Liver (tissue), 3 donors: ENCODE results near the gene DCHS2.
A peak's percentile ranks its signal among the peaks of the same experiment; 100 is the strongest.

Experiments
- RAD21 ChIP-seq, 2 donors: IDR thresholded peaks; 2 replicates each; pipeline ENCODE4 v1.6.1; 2016; ENCODE audit warnings: antibody characterized with exemption in 2 of 2, mild to moderate bottlenecking in 2 of 2
- TF ChIP-seq, protein P1 (sequence below): fragments of 150-350 bp; IDR thresholded peaks from 2 replicates; pipeline ENCODE4 v1.5.1; 2017; ENCODE audit warnings: improper control_type of control experiment, low read depth, low read length; ENCODE audit not compliant: missing input control
- donor health status: healthy.
- donor health status: healthy.

DNA sequence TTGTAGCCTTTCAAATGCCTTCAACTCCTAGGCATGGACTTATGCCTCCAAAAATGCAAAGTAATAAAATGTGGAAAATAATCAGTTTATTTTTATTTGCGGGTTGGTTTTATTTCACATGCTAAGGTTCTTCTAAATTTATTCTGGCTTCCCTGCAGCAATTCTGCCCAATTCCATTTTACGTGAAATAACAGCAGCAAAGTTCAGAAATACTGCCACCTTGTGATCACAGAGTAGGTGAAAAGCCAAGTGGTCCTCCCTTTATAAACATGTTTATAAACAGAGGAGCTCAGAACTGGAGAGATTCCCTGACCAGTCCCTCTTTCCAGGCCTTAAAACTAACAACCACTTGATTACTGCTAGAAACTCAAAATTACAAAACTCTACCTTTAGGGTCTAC lies 14.7 kb upstream of the DCHS2 start:
- TF ChIP-seq, protein P1, sequence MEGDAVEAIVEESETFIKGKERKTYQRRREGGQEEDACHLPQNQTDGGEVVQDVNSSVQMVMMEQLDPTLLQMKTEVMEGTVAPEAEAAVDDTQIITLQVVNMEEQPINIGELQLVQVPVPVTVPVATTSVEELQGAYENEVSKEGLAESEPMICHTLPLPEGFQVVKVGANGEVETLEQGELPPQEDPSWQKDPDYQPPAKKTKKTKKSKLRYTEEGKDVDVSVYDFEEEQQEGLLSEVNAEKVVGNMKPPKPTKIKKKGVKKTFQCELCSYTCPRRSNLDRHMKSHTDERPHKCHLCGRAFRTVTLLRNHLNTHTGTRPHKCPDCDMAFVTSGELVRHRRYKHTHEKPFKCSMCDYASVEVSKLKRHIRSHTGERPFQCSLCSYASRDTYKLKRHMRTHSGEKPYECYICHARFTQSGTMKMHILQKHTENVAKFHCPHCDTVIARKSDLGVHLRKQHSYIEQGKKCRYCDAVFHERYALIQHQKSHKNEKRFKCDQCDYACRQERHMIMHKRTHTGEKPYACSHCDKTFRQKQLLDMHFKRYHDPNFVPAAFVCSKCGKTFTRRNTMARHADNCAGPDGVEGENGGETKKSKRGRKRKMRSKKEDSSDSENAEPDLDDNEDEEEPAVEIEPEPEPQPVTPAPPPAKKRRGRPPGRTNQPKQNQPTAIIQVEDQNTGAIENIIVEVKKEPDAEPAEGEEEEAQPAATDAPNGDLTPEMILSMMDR = peak; percentile 56
- TF ChIP-seq RAD21 (IDR thresholded peaks at IDR 0.05) = peak; percentile 81 to 85
